ENCODE results near the gene SOAT2.

The SOAT2 gene

DNA sequence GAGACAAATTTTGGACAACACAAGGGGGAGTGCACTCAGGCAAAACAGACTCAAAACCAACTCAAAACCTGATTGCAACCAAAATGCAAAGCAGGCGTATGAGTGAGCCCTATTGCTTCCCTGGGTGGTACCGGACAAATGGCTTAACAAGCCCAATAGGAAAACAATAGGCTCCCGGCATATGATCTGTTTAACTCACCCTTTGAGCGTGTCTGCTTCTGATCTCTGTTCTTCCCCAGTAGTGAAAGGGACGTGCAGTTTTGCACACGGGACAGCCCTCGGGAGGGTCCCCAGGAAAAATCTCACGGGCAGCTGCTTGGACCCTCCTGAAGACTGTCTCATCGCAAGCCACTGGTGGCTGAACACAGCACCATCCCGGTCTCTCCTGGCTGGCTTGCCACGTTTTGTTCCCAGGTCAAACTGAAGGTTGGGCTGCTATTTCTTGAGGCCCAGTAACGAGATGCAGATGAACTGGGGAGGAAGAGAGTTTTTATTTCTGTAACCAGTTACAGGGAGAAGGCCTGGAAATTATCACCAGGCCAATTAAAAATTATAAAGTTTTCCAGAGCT is 9.9 kb downstream of the SOAT2 start:
- Histone ChIP-seq H3K27ac (ENCODE audit: low read length) (no peak overlapping the region), H3K9ac (ENCODE audit: low read length in 2 of 2) (no peak overlapping the region), H3K9me3 (ENCODE audit: control insufficient read depth in 2 of 2, low read length in 2 of 2) (no peaks in the 10 kb centered on the region), H3K4me1 (ENCODE audit: control insufficient read depth, insufficient read depth, low read length) (peaks cover 10% of the 10 kb centered on the region), H3K4me3 (ENCODE audit: low read length in 2 of 2) (no peak overlapping the region), H3K27me3 (ENCODE audit: control insufficient read depth in 1 of 2, insufficient read depth in 2 of 2, low read length in 2 of 2) (no peaks in the 10 kb centered on the region), H3K36me3 (ENCODE audit: control insufficient read depth in 2 of 2, insufficient read depth in 2 of 2, low read length in 2 of 2) (no peaks in the 10 kb centered on the region)

DNA sequence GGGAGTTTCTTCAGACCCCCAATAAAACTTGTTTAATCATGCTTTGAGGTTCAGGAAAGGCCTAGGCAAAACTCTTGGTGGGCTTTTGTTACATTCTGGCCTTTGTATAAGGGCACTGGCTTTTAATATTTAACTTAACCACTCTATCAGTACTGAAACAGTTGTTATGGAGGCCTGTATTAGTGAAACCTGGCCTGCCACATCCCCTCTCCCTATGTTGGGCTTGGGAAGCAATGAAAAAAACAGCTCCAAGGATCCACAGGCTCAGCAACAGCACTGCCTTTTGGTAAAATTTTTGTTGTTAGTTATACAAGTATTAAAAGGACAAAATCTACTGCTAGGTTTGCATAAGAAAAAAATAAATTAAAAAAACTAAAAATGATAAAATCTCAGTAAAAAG is 10.7 kb downstream of the SOAT2 start:
- Histone ChIP-seq H3K36me3 (ENCODE audit: control insufficient read depth in 2 of 2, insufficient read depth in 2 of 2, low read length in 2 of 2) (no peaks in the 10 kb centered on the region), H3K9ac (ENCODE audit: low read length in 2 of 2) (no peak overlapping the region), H3K27ac (ENCODE audit: low read length) (no peak overlapping the region), H3K4me1 (ENCODE audit: control insufficient read depth, insufficient read depth, low read length) (peaks cover 10% of the 10 kb centered on the region), H3K4me3 (ENCODE audit: low read length in 2 of 2) (no peak overlapping the region), H3K9me3 (ENCODE audit: control insufficient read depth in 2 of 2, low read length in 2 of 2) (no peaks in the 10 kb centered on the region), H3K27me3 (ENCODE audit: control insufficient read depth in 1 of 2, insufficient read depth in 2 of 2, low read length in 2 of 2) (no peaks in the 10 kb centered on the region)

DNA sequence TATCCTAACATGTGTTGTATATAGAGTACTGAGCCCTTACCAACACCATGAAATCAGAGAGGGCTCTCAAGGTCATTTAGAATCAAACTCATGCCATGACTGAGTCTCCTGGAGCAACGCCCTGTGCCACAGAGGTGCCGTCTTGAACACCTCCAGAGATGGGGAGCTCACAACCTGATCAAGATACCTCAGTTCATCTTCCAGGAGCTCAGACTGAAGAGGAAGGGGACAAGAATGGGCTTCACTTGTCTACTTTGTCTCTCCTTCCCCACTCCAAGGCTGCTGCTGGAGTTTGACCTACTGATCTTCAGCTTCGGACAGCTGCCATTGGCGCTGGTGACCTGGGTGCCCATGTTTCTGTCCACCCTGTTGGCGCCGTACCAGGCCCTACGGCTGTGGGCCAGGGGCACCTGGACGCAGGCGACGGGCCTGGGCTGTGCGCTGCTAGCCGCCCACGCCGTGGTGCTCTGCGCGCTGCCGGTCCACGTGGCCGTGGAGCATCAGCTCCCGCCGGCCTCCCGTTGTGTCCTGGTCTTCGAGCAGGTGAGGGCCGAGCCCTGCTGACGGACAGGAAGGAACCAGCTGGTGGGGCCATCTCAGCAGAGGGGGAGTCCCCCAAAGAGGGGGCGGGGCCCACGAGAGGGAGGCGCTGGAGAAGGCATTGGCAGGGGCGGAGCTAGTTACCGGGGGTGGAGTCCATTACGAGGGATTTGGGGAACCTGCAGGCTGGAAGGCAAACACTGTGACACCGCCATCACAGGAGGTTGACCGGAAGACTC is 12.0 kb downstream of the SOAT2 start:
- Histone ChIP-seq H3K27ac (ENCODE audit: low read length) (no peak overlapping the region), H3K27me3 (ENCODE audit: control insufficient read depth in 1 of 2, insufficient read depth in 2 of 2, low read length in 2 of 2) (no peaks in the 10 kb centered on the region), H3K36me3 (ENCODE audit: control insufficient read depth in 2 of 2, insufficient read depth in 2 of 2, low read length in 2 of 2) (no peaks in the 10 kb centered on the region), H3K4me3 (ENCODE audit: low read length in 2 of 2) (no peak overlapping the region), H3K9me3 (ENCODE audit: control insufficient read depth in 2 of 2, low read length in 2 of 2) (no peaks in the 10 kb centered on the region), H3K9ac (ENCODE audit: low read length in 2 of 2) (no peak overlapping the region), H3K4me1 (ENCODE audit: control insufficient read depth, insufficient read depth, low read length) (peaks cover 10% of the 10 kb centered on the region)

DNA sequence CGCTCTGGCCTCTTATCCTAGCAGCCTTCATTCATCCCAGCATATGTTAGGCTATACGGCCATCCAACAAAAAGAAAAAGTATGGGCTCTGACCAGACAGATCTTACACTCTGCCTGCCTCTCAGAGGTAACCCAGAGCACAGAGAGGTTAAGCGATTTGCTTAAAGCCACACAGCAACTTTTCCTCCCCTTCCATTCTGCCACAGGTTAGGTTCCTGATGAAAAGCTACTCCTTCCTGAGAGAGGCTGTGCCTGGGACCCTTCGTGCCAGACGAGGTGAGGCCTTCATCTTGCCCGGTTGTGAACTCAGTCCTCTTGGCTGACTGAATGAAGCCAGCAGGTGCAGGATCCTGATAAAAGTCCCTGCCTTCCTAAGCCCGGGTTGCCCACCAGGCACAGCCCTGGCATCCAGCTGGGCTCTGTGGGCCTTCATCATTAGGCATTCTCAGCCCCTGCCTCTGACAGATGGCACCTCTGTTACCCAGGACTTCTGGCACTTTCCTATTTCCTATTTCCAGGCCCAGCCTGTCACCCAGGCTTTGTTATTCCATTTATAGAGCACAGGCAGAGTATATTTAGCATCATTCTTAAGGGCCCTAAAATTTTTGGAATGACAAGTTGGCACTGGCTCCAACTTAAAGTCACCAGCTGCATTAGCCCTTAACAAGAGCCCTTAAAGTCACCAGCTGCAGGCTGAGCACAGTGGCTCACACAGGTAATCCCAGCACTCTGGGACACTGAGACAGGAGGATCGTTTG is 12.8 kb downstream of the SOAT2 start:
- Histone ChIP-seq H3K9ac (ENCODE audit: low read length in 2 of 2) (no peak overlapping the region), H3K4me3 (ENCODE audit: low read length in 2 of 2) (peak overlapping the region in 1 of 2 donors; percentile 8), H3K9me3 (ENCODE audit: control insufficient read depth in 2 of 2, low read length in 2 of 2) (no peaks in the 10 kb centered on the region), H3K27ac (ENCODE audit: low read length) (no peak overlapping the region), H3K4me1 (ENCODE audit: control insufficient read depth, insufficient read depth, low read length) (peaks cover 10% of the 10 kb centered on the region), H3K27me3 (ENCODE audit: control insufficient read depth in 1 of 2, insufficient read depth in 2 of 2, low read length in 2 of 2) (no peaks in the 10 kb centered on the region), H3K36me3 (ENCODE audit: control insufficient read depth in 2 of 2, insufficient read depth in 2 of 2, low read length in 2 of 2) (no peaks in the 10 kb centered on the region)

DNA sequence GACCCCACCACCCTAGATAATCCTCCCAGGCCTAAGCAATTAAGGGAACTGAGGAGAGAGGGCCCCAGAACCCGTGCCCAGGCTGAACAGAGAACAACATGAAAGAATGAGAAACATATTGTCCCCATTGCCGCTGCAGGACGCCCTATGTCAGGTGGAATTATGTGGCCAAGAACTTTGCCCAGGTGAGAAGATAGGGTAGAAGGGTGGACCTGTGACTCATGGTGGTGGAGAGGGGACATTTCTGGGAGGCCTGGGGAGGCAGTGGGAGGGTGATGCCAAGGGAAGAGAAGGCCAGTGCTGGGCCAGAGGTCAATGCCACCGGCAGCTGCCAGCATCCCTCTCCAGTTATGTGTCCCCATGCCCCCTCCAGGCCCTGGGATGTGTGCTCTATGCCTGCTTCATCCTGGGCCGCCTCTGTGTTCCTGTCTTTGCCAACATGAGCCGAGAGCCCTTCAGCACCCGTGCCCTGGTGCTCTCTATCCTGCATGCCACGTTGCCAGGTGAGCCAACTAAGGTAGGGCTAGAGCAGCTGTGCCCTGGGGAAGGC is 15.5 kb downstream of the SOAT2 start:
- no peaks in the 10 kb centered on the region for H3K9me3 ChIP-seq (ENCODE audit: control insufficient read depth in 2 of 2, low read length in 2 of 2)
- H3K9ac ChIP-seq (ENCODE audit: low read length in 2 of 2) = no peak overlapping the region
- H3K4me1 ChIP-seq (ENCODE audit: control insufficient read depth, insufficient read depth, low read length) = peaks cover 10% of the 10 kb centered on the region
- no peak overlapping the region for H3K4me3 ChIP-seq (ENCODE audit: low read length in 2 of 2)
- H3K27me3 ChIP-seq (ENCODE audit: control insufficient read depth in 1 of 2, insufficient read depth in 2 of 2, low read length in 2 of 2) = no peaks in the 10 kb centered on the region
- H3K36me3 ChIP-seq (ENCODE audit: control insufficient read depth in 2 of 2, insufficient read depth in 2 of 2, low read length in 2 of 2) = no peaks in the 10 kb centered on the region
- no peak overlapping the region for H3K27ac ChIP-seq (ENCODE audit: low read length)

DNA sequence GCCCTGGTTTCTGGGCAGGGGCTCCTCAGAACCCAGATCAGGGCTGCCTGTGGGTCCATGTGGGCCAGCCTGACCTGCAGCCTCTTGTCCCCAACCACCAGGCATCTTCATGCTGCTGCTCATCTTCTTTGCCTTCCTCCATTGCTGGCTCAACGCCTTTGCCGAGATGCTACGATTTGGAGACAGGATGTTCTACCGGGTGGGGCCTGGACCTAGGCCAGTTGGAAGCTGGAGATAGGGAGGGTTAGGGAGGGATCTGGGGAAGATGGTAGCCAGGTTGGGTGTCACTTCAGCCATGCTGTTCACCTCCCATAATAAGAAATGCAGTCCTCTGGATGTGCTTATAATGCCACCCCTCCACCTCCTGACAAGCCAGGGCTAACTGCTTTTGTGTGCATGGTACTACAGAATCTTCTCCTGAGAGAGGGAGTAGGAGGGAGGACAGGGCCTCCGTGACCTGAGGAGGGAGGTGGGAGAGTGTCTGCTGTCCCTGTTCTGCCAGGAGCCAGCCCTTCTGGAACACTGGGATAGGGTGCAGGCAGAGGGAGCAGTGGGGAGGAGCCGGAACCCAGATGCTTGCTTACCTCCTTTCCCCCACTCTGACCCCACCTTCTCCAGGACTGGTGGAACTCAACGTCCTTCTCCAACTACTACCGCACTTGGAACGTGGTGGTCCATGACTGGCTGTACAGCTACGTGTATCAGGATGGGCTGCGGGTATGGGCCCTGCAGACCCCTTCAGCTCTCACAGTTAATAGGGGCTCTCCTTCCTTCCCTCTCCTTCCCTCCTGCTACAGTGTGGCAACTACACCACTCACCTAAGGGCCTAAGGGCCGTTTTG is 17.6 kb downstream of the SOAT2 start:
- H3K36me3 ChIP-seq (ENCODE audit: control insufficient read depth in 2 of 2, insufficient read depth in 2 of 2, low read length in 2 of 2) = no peaks in the 10 kb centered on the region
- peaks cover 8% of the 10 kb centered on the region for H3K4me1 ChIP-seq (ENCODE audit: control insufficient read depth, insufficient read depth, low read length)
- no peaks in the 10 kb centered on the region for H3K9me3 ChIP-seq (ENCODE audit: control insufficient read depth in 2 of 2, low read length in 2 of 2)
- no peaks in the 10 kb centered on the region for H3K27me3 ChIP-seq (ENCODE audit: control insufficient read depth in 1 of 2, insufficient read depth in 2 of 2, low read length in 2 of 2)
- H3K27ac ChIP-seq (ENCODE audit: low read length) = no peak overlapping the region
- no peak overlapping the region for H3K4me3 ChIP-seq (ENCODE audit: low read length in 2 of 2)
- H3K9ac ChIP-seq (ENCODE audit: low read length in 2 of 2) = no peak overlapping the region

DNA sequence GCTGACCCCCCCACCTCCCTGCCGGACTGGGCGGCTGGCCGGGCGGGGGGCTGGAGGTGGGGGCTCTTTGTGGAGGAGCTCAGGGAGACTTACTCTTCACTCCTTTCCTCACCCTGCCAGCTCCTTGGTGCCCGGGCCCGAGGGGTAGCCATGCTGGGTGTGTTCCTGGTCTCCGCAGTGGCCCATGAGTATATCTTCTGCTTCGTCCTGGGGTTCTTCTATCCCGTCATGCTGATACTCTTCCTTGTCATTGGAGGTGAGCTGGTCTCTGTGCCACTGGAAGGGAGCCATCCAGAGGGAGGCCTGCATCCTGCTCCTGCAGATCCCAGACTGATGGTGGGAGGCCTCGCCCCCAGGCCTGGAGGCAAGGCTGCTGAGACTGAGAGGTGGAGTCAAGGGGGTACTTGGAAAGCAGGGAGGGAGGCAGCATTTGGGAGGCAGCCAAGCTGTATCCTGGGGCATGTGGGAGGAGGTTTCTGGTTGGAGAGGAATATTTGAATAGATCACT is 19.7 kb downstream of the SOAT2 start:
- no peak overlapping the region for H3K9ac ChIP-seq (ENCODE audit: low read length in 2 of 2)
- no peaks in the 10 kb centered on the region for H3K4me1 ChIP-seq (ENCODE audit: control insufficient read depth, insufficient read depth, low read length)
- H3K36me3 ChIP-seq (ENCODE audit: control insufficient read depth in 2 of 2, insufficient read depth in 2 of 2, low read length in 2 of 2) = no peaks in the 10 kb centered on the region
- no peaks in the 10 kb centered on the region for H3K9me3 ChIP-seq (ENCODE audit: control insufficient read depth in 2 of 2, low read length in 2 of 2)
- H3K4me3 ChIP-seq (ENCODE audit: low read length in 2 of 2) = no peak overlapping the region
- H3K27me3 ChIP-seq (ENCODE audit: control insufficient read depth in 1 of 2, insufficient read depth in 2 of 2, low read length in 2 of 2) = no peaks in the 10 kb centered on the region
- H3K27ac ChIP-seq (ENCODE audit: low read length) = no peak overlapping the region

DNA sequence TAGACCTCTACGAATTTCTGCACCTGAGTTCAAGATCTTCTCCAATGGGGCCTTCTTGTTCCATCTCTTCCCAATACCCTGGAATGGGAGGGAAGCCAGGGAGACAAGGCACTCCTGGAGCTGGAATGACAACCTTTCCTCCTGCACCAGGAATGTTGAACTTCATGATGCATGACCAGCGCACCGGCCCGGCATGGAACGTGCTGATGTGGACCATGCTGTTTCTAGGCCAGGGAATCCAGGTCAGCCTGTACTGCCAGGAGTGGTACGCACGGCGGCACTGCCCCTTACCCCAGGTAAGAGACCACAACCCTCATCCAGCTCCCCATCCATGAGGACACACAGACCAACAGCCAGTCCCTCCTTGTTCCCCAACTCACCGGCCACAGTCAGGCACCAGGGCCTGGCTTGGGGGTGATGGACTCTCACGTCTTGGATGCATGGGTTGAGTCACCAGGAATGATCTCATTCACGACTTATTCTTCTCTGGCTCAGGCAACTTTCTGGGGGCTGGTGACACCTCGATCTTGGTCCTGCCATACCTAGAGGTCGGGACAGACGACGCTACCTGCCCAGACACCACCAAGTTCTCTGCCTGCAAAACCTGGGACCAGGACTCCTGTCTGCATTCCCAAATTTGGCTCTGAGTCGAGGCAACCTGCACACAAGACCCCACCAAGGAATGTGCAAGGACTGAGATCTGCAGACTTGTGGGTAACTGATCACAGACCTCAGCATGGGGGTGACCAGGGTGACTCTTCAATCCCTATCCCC is 20.5 kb downstream of the SOAT2 start:
- H3K4me3 ChIP-seq (ENCODE audit: low read length in 2 of 2) = no peak overlapping the region
- no peaks in the 10 kb centered on the region for H3K36me3 ChIP-seq (ENCODE audit: control insufficient read depth in 2 of 2, insufficient read depth in 2 of 2, low read length in 2 of 2)
- no peak overlapping the region for H3K9ac ChIP-seq (ENCODE audit: low read length in 2 of 2)
- no peak overlapping the region for H3K27ac ChIP-seq (ENCODE audit: low read length)
- no peaks in the 10 kb centered on the region for H3K9me3 ChIP-seq (ENCODE audit: control insufficient read depth in 2 of 2, low read length in 2 of 2)
- no peaks in the 10 kb centered on the region for H3K27me3 ChIP-seq (ENCODE audit: control insufficient read depth in 1 of 2, insufficient read depth in 2 of 2, low read length in 2 of 2)
- no peaks in the 10 kb centered on the region for H3K4me1 ChIP-seq (ENCODE audit: control insufficient read depth, insufficient read depth, low read length)

DNA sequence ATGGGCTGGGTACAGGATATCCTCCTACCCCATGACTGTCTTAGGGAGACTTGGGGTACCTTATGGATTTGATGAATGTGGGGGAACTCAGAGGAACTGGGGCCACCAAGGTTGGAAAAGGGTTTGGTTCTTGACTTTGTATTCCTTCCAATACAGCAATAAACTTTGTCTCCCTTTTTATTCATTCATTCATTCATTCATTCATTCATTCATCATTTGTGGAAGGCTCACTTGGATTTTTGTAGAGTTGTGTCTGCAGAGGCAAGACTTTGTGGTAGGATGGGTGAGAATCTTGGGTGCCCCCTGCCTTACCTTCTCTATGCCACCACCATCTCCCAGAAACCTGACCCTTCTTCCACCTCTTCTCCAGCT is 21.1 kb downstream of the SOAT2 start:
- Histone ChIP-seq H3K4me3 (ENCODE audit: low read length in 2 of 2) (no peak overlapping the region), H3K9me3 (ENCODE audit: control insufficient read depth in 2 of 2, low read length in 2 of 2) (no peaks in the 10 kb centered on the region), H3K9ac (ENCODE audit: low read length in 2 of 2) (no peak overlapping the region), H3K4me1 (ENCODE audit: control insufficient read depth, insufficient read depth, low read length) (no peaks in the 10 kb centered on the region), H3K27ac (ENCODE audit: low read length) (no peak overlapping the region), H3K36me3 (ENCODE audit: control insufficient read depth in 2 of 2, insufficient read depth in 2 of 2, low read length in 2 of 2) (no peaks in the 10 kb centered on the region), H3K27me3 (ENCODE audit: control insufficient read depth in 1 of 2, insufficient read depth in 2 of 2, low read length in 2 of 2) (no peaks in the 10 kb centered on the region)

Measured in stomach smooth muscle (tissue), 2 donors.